GM12873 (cell line): ENCODE data around the gene FYB1.

Experiments
- TF ChIP-seq, protein P1 (sequence below): IDR thresholded peaks from 2 replicates; pipeline ENCODE4 v1.5.1; 2012; ENCODE audit warnings: low read depth, mild to moderate bottlenecking, moderate library complexity, low read length, control low read depth; ENCODE audit not compliant: insufficient read depth; ENCODE audit errors: missing control alignments

FYB1 gene

DNA sequence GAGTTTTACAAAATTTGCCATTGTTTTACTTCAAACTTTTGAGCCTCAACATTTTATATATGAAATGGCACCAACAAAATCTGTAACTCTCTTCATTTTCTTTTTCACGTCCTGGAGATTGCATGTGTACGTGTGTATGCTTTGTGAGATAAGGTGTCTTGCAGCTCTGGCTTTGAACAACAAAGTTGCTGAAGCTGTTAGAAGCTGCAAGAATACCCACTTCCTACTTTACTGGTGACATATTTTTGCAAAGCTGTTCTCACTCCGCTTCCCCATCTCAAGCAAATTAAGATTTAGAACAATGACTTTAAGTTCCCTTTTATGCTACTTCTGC, 41.8 kb downstream of the FYB1 start:
- TF ChIP-seq, protein P1, sequence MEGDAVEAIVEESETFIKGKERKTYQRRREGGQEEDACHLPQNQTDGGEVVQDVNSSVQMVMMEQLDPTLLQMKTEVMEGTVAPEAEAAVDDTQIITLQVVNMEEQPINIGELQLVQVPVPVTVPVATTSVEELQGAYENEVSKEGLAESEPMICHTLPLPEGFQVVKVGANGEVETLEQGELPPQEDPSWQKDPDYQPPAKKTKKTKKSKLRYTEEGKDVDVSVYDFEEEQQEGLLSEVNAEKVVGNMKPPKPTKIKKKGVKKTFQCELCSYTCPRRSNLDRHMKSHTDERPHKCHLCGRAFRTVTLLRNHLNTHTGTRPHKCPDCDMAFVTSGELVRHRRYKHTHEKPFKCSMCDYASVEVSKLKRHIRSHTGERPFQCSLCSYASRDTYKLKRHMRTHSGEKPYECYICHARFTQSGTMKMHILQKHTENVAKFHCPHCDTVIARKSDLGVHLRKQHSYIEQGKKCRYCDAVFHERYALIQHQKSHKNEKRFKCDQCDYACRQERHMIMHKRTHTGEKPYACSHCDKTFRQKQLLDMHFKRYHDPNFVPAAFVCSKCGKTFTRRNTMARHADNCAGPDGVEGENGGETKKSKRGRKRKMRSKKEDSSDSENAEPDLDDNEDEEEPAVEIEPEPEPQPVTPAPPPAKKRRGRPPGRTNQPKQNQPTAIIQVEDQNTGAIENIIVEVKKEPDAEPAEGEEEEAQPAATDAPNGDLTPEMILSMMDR = no peak

DNA sequence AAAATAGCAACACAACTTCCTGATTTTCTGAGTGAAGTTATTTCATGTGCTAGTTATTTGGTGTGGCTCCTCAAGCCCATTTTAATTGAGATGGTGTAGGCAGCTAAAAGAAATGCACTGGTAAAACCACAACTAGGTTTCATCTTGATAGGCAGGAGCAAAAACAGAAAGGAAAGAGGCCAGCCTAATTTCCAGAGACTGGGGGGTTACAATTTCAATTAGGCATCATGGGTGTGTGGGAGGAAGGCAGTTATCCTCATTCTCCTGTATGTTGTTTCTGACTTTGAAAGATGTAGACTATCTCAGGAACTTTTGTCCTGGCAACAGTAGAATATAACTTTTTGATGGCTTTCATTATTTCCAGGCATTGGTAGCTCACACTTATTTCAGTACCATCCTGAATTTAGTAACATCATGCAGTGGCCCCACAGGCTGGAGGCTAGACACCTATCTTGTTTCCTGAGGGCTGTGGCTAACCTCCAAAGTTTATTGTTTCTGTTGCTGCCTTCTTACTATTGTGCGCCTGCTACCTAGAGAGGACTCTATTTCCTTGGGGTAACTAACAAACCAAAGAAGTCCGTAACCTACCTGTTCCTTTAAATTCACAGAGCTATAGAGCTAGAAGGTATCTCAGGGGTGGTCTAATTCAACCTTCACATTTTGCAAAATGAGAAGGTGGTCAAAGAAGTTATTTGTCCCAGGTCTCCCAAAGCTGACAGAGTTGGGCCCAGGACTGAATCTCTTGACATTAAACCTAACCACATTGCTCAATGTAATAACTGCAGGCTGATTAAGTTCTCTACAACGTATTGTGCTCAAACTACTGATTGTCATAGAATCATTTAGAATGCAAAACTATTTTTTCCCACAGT, 42.4 kb downstream of the FYB1 start:
- TF ChIP-seq, protein P1 = no peak

DNA sequence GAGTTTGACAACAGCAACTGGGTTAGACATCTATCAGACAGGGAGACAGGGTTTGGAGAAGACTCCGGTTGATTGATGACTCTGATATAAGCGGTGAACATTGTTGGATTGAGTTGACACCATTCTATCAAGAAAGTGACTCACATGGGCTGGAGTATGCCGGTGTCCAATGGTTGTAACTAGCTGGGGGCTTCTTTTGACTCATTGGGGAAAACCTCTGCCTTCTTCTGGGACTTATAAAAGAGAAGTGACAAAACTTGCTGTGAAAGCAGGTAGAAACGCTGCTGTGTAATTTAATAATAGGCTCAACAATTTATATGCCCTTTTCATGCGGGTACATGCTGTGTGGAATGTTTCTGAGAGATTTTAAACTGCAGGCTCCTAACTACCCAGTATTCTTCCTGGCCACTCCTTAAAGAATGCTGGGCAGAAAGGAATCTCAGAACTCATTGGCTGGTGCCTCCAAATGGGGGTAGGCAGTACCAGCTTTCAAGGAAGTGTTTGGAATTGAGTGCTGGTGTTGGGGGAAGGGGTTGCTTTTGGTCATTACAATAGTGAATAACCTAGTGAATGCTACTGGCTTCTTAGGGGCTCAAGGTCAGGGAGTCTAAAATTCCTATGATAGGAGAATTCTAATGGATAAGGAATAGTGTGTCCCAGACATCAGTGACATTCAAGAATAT, 43.9 kb downstream of the FYB1 start:
- TF ChIP-seq, protein P1 = no peak

DNA sequence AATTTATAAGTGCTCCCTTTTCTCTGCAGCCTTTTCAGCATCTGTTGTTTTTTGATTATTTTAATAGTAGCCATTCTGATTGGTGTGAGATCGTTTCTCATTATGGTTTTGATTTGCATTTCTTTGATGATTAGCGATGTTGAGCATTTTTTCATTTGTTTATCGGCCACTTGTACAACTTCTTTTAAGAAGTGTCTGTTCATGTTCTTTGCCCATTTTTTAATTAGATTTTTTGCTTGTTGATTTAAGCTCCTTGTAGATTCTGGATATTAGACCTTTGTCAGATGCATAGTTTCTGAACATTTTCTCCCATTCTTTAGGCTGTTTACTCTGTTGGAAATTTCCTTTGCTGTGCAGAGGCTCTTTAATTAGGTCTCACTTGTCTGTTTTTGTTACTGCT, 46.3 kb downstream of the FYB1 start:
- TF ChIP-seq, protein P1 = no peak

- TF ChIP-seq, protein P1 = no peak
Observed at GRCh38 chr5:39172593-39172992, 46.8 kb downstream of the FYB1 start.

GRCh38 chr5:39171647-39172046, 47.7 kb downstream of the FYB1 start:
- TF ChIP-seq, protein P1 = no peak

DNA sequence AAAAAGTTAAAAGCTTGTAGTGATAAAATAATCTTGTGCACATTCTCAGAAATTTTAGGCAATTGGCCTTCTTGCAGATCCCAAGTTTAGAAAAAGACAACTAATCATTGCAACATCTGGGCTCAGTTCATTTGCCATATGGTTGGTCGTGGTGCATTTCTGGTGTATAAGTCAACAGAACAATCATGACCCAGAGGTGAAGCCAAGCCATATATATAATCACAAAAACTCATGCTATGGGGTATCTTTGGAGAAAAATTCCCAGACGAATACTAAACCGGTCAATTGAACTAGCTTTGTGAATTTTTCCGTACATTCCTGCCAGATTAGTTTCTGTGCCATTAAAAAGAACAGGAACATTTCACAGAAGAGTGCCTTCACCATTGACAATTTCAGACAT, 50.3 kb downstream of the FYB1 start:
- TF ChIP-seq, protein P1 = no peak
